Activated T-cell treated with anti-CD3 and anti-CD28 coated beads for 24 hours (primary cell): Measurements from ENCODE around the gene LENG8.

ENCODE experiments used
- DNase-seq: peaks from one replicate; pipeline ENCODE4 v3.0.0-alpha.2; 2020; ENCODE audit warnings: low read depth

Gene LENG8

GRCh38 chr19:54448774-54449700 lies at the start of gene LENG8:
LENG8 (plus strand) TSS chr19:54449199; CDS start chr19:54451345, 2,146 bp downstream.
- peak; percentile 94 for DNase-seq

- no peak for DNase-seq
These were observed 48.1 kb upstream of the LENG8 start for GRCh38 chr19:54400913-54401312.

GRCh38 chr19:54403054-54403453 lies 45.9 kb upstream of the LENG8 start:
- DNase-seq = no peak

GRCh38 chr19:54405628-54406027 lies 43.4 kb upstream of the LENG8 start:
- no peak for DNase-seq

GRCh38 chr19:54407780-54408179 lies 41.2 kb upstream of the LENG8 start:
- DNase-seq = no peak

GRCh38 chr19:54408456-54409026 lies 40.5 kb upstream of the LENG8 start:
- DNase-seq = no peak

- DNase-seq = no peak
These were observed 38.0 kb upstream of the LENG8 start for GRCh38 chr19:54411033-54411432.

- DNase-seq = no peak
These were observed 36.1 kb upstream of the LENG8 start for GRCh38 chr19:54412877-54413276.

- no peak for DNase-seq
These were observed 34.8 kb upstream of the LENG8 start for GRCh38 chr19:54414156-54414555.

GRCh38 chr19:54415208-54415900 lies 33.6 kb upstream of the LENG8 start, which contains the start of gene TTYH1:
TTYH1 (plus strand) TSS chr19:54415464; CDS start chr19:54415553, 89 bp downstream.
- peak; percentile 14 for DNase-seq

- no peak for DNase-seq
These were observed 32.9 kb upstream of the LENG8 start for GRCh38 chr19:54415901-54416673.

- DNase-seq = no peak
These were observed 32.1 kb upstream of the LENG8 start for GRCh38 chr19:54416695-54417491.

- DNase-seq = no peak
These were observed 30.7 kb upstream of the LENG8 start for GRCh38 chr19:54418030-54418929.

GRCh38 chr19:54418930-54419800 lies 29.8 kb upstream of the LENG8 start:
- DNase-seq = no peak

GRCh38 chr19:54420068-54420382 lies 29.0 kb upstream of the LENG8 start:
- no peak for DNase-seq

- no peak for DNase-seq
These were observed 28.4 kb upstream of the LENG8 start for GRCh38 chr19:54420383-54421168.

GRCh38 chr19:54421169-54421516 lies 27.9 kb upstream of the LENG8 start:
- no peak for DNase-seq

- no peak for DNase-seq
These were observed 27.5 kb upstream of the LENG8 start for GRCh38 chr19:54421521-54421920.

GRCh38 chr19:54422136-54422535 lies 26.9 kb upstream of the LENG8 start:
- DNase-seq = no peak
